Heart right ventricle (tissue), 16 donors: ENCODE measurements around the gene TLE2. TPM values are rescaled to one million over a fixed set of nuclear protein-coding genes. Genes with fewer than 3 reads are reported as not detected.

Experiments
- ATAC-seq, 8 donors: fragments of 200-7000 bp; cut with Tn5 transposase; one replicate each; pipeline ENCODE4 v1.9.1; 2020; ENCODE audit warnings: mild to moderate bottlenecking in 8 of 8, moderate library complexity in 8 of 8, moderate number of reproducible peaks in 1 of 8
- DNase-seq, 2 donors: peaks; one replicate each; pipeline ENCODE4 v3.0.0-alpha.2; 2020
- H3K27ac ChIP-seq, 10 donors: fragments of 200-600 bp; sonication (generic) in 2 of 10; one replicate each; pipeline versions ENCODE4 v1.5.0 to v1.8.0; 2020 to 2022; ENCODE audit warnings: mild to moderate bottlenecking in 3 of 10
- H3K27me3 ChIP-seq, 7 donors: fragments of 200-600 bp; one replicate each; pipeline ENCODE4 v1.8.0; 2021 to 2022; ENCODE audit warnings: mild to moderate bottlenecking in 2 of 7
- H3K36me3 ChIP-seq, 9 donors: fragments of 200-600 bp; sonication (generic) in 1 of 9; one replicate each; pipeline versions ENCODE4 v1.5.0 to v1.8.0; 2020 to 2022; ENCODE audit warnings: mild to moderate bottlenecking in 2 of 9
- H3K4me1 ChIP-seq, 9 donors: fragments of 200-600 bp; sonication (generic) in 1 of 9; one replicate each; pipeline versions ENCODE4 v1.5.0 to v1.8.0; 2020 to 2022; ENCODE audit warnings: mild to moderate bottlenecking in 4 of 9
- H3K4me3 ChIP-seq, 10 donors: fragments of 200-600 bp; sonication (generic) in 2 of 10; one replicate each; pipeline versions ENCODE4 v1.5.0 to v1.8.0; 2020 to 2022; ENCODE audit warnings: mild to moderate bottlenecking in 7 of 10, moderate library complexity in 2 of 10
- H3K9me3 ChIP-seq, 11 donors: fragments of 200-600 bp in 10 of 11; sonication (generic) in 2 of 11; one replicate each; pipeline versions ENCODE4 v1.5.0 to v1.8.0; 2013 to 2022; ENCODE audit warnings: mild to moderate bottlenecking in 2 of 11, control low read depth in 1 of 11, moderate library complexity in 1 of 11
- CTCF ChIP-seq, 9 donors: fragments of 200-600 bp; sonication (generic) in 2 of 9; IDR thresholded peaks; one replicate each; pipeline versions ENCODE4 v1.5.0 to v1.8.0; 2021 to 2022; ENCODE audit warnings: antibody characterized with exemption in 9 of 9, mild to moderate bottlenecking in 5 of 9, moderate library complexity in 1 of 9
- WGBS, 2 donors: extraction: QIAGEN DNeasy Blood & Tissue Kit; methylation state at CpG; one replicate each; pipeline ENCODE4 v1.1.7; 2013; ENCODE audit warnings: inconsistent platforms in 1 of 2; 5-methylcytosine and 5-hydroxymethylcytosine counted together
- intact Hi-C, 10 donors: fragments of 100-400 bp; cut with DNase I; formaldehyde crosslinking; loops; one replicate each; pipeline versions ENCODE4 v1.11.1 to v1.14.2; 2022
- polyA plus RNA-seq, 2 donors: library from polyadenylated mRNA; stranded (reverse); fragments of 200-250 nt; gene quantifications; one replicate each; pipeline ENCODE4 v1.2.3, GENCODE V29; 2013
- total RNA-seq, 10 donors: library from RNA; stranded (reverse); fragmentation: NEBNext Ultra II Directional in 3 of 10; extraction: Animal tissue kit (Norgen Biotek cat#: 25700) in 3 of 10; gene quantifications; one replicate each; pipeline versions ENCODE4 v1.2.1 to v1.2.4, GENCODE V29; 2021 to 2023
- donor health status: Arrhythmogenic right ventricular cardiomyopathy.
- donor health status: ischemic (EF 13 %, LVEDD 7.1; RV severe dilation, severe dysfunction).
- donor health status: healthy with polysubstance abuse.
- donor health status: DM: no; HTN: yes; CAD: no.
- donor health status: DM: no; HTN: no; CAD: no.
- donor health status: ischemic (EF 25% LVEDD 6.9; RV normal size, moderate dysfunction).
- donor health status: ischemic (EF 25% LVEDD 5.7; RV mildly dilated, moderate dysfunction).
- donor health status: healthy.
- donor health status: DM: yes; HTN: yes; CAD: no.
- donor health status: Ischemic cardiomyopathy.
- donor health status: ischemic (EF 35%, LVEDD 5.7; RV mildly dilated, moderate dysfunction).
- donor health status: nonischemic (EF 11% LVEDD 7.7; RV severe dilation, severe dysfunction).
- donor health status: DM: yes; HTN: yes; CAD: no.
- donor health status: PGD.
- donor health status: ischemic (EF 29% LVEDD 5.4; RV normal size, mild dysfunction).
- donor health status: nonischemic (EF 23%, LVEDD 6.1; RV moderate dilation, normal function).

TLE2 gene
- total and polyA plus RNA-seq, 12 donors, result 28.2 to 64.5 (median 39.9) TPM

GRCh38 chr19:3055741-3056416 is 26.8 kb upstream of the TLE2 start:
- Histone ChIP-seq H3K36me3 (peaks cover 6 to 83% (median 52%) of the 10 kb centered on the region in 9 donors), H3K9me3 (no peaks in the 10 kb centered on the region), H3K4me3 (no peak overlapping the region), H3K27me3 (no peaks in the 10 kb centered on the region), H3K4me1 (peaks cover 12 to 65% (median 46%) of the 10 kb centered on the region in 9 donors), H3K27ac (peak overlapping the region in 3 of 10 donors; percentile 85 to 100 (median 89))
- 47 to 58% methylated on average over 31 of the region's 31 CpGs for whole genome bisulfite sequencing, 2 donors
- ATAC-seq (no peak), DNase-seq (no peak)
- TF ChIP-seq CTCF (IDR thresholded peaks at IDR 0.05), result no peak
- intact Hi-C loops, result loop anchor here in 1 of 10 donors (2.0 kb wide), 1 partner anchor 19 kb away; no protein-coding TSS in a partner anchor

GRCh38 chr19:3054972-3055740 is 26.1 kb upstream of the TLE2 start:
- Histone ChIP-seq H3K9me3 (no peaks in the 10 kb centered on the region), H3K4me3 (no peak overlapping the region), H3K27me3 (no peaks in the 10 kb centered on the region), H3K27ac (peak overlapping the region in 4 of 10 donors; percentile 9 to 51 (median 32)), H3K36me3 (peaks cover 6 to 77% (median 46%) of the 10 kb centered on the region in 9 donors), H3K4me1 (peaks cover 12 to 59% (median 40%) of the 10 kb centered on the region in 9 donors)
- DNase-seq, result no peak
- TF ChIP-seq CTCF (IDR thresholded peaks at IDR 0.05), result no peak
- no peak for ATAC-seq
- WGBS, 2 donors, result 87% methylated on average over 20 of the region's 20 CpGs
- intact Hi-C loops, result no loop called here

- 76 to 81% methylated on average over 4 of the region's 4 CpGs for WGBS, 2 donors
- no peak for TF ChIP-seq CTCF (IDR thresholded peaks at IDR 0.05)
- intact Hi-C loops, result no loop called here
- Histone ChIP-seq H3K27me3 (no peaks in the 10 kb centered on the region), H3K4me3 (no peak overlapping the region), H3K27ac (peak overlapping the region in 1 of 10 donors; percentile 30), H3K36me3 (peaks cover 6 to 70% (median 39%) of the 10 kb centered on the region in 9 donors), H3K9me3 (no peaks in the 10 kb centered on the region), H3K4me1 (peaks cover 12 to 52% (median 32%) of the 10 kb centered on the region in 9 donors)
- DNase-seq, result no peak
- ATAC-seq, result no peak
These were observed 25.3 kb upstream of the TLE2 start for GRCh38 chr19:3054265-3054971.

- Histone ChIP-seq H3K27ac (no peak overlapping the region), H3K4me1 (peaks cover 12 to 45% (median 26%) of the 10 kb centered on the region in 9 donors), H3K4me3 (no peak overlapping the region), H3K27me3 (no peaks in the 10 kb centered on the region), H3K9me3 (no peaks in the 10 kb centered on the region), H3K36me3 (peaks cover 6 to 63% (median 34%) of the 10 kb centered on the region in 9 donors)
- no peak for TF ChIP-seq CTCF (IDR thresholded peaks at IDR 0.05)
- 72 to 82% methylated on average over 21 of the region's 21 CpGs for WGBS, 2 donors
- intact Hi-C loops, result no loop called here
- DNase-seq (no peak), ATAC-seq (no peak)
These were observed 24.7 kb upstream of the TLE2 start for GRCh38 chr19:3053780-3054179.
